GM21576 (cell line): ENCODE data around the gene CAPN3.
"Not testable (repeated sequence)": the region's sequence is repeated elsewhere in the genome, so short reads cannot be mapped to it uniquely, and the experiment has no call there.

Source experiments
- ATAC-seq: cut with Tn5 transposase; IDR thresholded peaks from one replicate; pipeline ENCODE4 v1.9.1; 2021; ENCODE audit warnings: mild to moderate bottlenecking, moderate library complexity; ENCODE audit not compliant: unreplicated experiment

The CAPN3 gene

DNA sequence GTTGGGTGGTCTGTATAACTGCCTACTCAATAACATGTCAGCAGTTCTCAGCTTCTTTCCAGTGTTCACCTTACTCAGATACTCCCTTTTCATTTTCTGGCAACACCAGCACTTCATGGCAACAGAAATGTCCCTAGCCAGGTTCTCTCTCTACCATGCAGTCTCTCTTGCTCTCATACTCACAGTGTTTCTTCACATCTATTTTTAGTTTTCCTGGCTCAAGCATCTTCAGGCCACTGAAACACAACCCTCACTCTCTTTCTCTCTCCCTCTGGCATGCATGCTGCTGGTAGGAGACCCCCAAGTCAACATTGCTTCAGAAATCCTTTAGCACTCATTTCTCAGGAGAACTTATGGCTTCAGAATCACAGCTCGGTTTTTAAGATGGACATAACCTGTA lies at the start of gene CAPN3:
Gene CAPN3, plus strand, starts transcription at position 253 of the 400 bp plus-strand sequence. CDS start 305 bp downstream, outside the sequence.
- ATAC-seq = no peak

DNA sequence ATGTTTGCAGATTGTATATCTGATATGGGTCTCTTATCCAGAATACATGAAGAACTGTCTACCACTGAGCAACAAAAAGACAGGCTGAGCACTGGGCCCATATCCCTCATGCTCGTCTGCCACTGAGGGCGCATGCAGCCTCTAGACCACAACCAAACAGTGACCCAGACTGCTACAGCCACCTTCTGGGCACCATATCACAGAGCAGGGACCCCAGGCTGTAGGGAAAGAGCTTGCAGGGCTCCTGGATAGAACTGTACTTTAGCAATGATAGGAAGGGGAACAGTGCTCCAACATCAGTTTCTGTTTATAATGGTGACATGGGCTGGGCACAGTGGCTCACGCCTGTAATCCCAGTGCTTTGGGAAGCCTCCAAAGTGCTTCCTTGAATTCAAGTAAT lies 45.8 kb upstream of the CAPN3 start:
- ATAC-seq = no peak

DNA sequence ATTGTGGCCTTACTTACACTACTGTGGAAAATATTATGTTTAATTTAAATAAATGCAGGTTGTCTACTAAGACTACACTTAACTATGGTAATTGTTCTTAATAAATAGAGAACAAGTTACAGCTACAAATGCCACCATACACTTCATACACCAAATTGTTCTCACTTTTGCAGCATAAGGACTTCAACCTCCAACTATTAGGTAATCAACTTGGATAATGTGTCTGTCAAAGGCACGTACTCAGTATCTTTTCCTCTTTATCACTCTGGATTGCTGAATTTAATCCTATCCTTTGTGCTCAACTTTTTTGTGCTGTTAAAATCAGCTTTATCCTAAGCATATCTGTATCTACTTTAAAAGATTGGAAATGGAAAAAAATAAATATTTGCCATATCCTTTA lies 44.5 kb upstream of the CAPN3 start:
- ATAC-seq = no peak

DNA sequence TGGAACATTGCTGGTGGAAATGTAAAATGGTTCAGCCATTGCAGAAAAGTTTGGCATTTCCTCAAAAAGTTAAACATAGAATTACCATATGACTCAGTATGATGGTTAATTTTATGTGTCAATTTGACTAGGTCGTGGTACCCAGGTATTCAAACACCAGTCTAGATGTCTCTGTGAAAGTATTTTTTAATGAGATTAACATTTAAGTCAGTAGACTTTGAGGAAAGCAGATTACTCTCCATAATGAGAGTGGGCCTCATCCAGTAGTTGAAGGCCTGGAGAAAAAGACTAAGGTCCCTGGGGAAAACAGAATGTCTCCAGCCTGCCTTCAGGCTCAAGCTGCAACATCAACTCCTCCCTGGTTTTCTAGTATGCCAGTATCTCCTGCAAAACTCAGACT lies 43.8 kb upstream of the CAPN3 start:
- no peak for ATAC-seq

DNA sequence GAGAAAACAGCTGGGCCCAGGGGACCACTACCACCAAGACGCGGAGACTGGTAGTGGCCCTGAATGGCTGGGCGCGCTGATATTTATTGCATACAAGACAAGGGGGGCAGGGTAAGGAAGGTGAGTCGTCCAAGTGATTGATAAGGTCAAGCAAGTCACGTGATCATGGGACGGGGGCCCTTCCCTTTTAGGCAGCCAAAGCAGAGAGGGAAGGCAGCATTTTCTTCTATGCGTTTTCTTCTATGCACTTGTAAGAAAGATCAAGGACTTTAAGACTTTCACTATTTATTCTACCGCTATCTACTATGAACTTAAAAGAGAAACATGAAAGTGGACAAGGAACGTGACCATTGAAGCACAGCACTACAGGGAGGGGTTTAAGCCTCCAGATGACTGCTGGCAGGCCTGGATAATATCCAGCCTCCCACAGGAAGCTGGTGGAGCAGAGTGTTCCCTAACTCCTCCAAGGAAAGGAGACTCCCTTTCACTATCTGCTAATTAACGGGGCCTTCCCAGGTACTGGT lies 43.0 kb upstream of the CAPN3 start:
- ATAC-seq = not testable (repeated sequence)

DNA sequence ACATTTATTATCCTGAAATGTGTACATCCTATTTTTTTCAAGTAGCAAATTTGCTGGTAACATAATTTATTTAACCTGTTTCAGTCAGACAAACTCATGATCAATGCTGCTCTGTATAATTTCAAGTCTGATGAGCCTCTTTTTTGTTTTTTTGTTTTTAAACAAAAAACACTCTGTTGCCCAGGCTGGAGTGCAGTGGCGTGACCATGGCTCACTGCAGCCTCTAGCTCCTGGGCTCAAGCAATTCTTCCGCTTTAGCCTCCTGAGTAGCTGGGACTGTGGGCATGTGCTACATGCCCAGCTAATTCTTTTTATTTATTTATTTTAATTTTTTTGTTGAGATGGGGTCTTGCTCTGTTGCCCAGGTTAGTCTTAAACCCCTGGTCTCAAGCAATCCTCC lies 40.1 kb upstream of the CAPN3 start:
- ATAC-seq = no peak

DNA sequence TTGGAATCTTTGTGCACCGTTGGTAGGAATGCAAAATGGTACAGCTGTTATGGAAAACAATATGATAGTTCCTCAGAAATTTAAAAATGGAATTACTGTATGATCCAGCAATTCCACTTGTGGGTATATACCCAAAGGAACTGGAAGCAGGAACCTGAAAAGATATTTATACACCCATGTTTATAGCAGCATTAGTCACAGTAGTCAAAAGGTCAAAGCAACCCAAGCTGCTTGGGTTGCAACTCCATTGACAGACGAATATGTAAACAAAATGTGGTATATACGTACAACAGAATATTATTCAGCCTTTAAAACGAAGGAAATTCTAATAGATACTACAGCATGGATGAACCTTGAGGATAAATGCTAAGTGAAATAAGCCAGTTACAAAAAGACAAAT lies 35.0 kb upstream of the CAPN3 start:
- no peak for ATAC-seq

DNA sequence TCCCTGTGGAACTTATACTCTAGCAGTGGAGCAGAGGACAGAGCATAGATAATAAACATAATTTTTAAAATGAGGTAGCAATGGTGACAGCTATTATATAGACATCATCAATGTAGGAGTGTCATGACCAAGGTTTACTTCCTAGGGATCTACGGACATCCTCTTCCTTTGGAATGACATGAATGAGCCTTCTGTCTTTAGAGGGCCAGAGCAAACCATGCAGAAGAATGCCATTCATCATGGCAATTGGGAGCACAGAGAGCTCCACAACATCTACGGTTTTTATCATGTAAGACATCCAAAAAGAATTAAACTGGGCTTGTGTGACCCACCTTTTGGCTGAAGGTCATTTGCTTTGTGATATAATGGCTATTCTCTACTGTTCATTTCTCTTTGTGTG lies 30.1 kb upstream of the CAPN3 start:
- no peak for ATAC-seq

DNA sequence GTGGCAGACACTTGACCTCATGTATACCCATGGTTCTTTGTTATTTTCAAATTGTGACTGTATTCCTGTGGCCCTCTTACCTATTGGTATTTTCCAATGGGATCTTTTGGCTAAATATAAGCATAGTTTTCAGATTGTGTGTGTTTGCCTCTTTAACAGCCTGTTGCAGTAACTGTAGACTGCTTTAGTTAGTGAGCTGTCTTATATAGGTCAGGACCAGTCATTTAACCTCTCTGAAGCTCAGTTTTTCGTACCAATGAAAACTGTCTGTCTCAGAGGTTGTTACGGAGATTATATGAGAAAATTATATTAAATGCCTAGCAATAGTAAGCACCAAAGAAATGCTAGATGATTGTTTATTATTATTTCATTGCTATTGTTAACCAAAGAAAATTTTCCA lies 29.3 kb upstream of the CAPN3 start:
- no peak for ATAC-seq

DNA sequence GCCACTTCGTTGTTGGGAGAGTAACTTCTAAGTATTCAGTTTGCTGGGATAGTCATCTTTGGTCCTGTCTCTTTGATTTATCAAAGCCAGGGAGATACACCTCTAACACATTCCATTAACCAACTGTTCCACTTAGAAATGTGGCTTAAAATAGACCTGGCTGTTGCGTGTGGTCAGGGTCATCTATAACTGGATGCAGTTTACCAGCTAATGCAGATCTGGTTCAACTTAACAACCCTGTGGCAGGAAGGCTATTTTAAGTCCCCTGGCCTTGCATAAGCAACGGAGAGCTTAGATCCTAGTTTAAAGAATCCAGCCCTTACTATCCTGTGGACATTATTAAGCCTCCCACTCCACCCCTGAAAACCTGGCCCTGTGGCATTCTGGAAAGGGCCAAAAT lies 28.1 kb upstream of the CAPN3 start:
- ATAC-seq = no peak

DNA sequence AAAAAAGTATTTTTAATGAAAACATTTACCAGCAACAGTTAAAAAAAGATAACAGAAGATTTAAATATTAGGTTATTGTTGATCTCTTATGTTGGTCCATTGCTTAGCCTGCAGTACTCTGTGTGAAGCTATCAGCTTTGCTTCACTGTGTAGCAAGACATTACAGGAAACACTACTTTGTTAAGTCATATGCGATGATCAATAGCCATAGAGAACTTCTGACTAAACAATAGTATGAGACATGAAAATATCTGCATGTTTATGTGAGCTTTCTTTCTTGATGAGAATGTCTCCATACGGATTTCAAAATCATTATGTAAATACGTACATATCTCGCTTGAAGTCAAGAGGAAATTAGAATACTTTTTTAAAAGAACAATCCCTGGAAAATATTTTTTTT lies 27.0 kb upstream of the CAPN3 start:
- no peak for ATAC-seq

DNA sequence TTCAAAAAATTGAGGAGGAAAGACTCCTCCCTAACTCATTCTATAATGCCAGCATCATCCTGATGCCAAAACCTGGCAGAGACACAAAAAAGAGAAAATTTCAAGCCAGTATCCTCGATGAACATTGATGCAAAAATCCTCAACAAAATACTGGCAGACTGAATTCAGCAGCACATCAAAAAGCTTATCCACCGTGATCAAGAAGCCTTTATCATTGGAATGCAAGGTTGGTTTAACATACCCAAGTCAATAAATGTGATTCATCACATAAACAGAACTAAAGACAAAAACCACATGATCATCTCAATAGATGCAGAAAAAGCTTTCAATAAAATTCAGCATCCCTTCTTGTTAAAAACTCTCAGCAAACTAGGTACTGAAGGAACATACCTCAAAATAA lies 24.2 kb upstream of the CAPN3 start:
- ATAC-seq = no peak

DNA sequence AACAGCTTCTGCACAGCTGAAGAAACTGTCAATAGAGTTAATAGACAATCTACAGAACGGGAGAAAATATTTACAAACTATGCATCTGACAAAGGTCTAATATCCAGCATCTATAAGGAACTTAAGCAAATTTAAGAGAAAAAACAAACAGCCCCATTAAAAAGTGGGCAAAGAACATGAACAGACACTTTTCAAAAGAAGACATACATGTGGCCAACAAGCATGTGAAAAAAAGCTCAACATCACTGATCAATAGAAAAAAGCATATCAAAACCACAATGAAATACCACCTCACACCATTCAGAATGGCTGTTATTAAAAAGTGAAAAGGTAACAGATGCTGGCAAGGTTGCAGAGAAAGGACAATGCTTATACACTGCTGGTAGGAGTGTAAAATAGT lies 22.7 kb upstream of the CAPN3 start:
- ATAC-seq = not testable (repeated sequence)

DNA sequence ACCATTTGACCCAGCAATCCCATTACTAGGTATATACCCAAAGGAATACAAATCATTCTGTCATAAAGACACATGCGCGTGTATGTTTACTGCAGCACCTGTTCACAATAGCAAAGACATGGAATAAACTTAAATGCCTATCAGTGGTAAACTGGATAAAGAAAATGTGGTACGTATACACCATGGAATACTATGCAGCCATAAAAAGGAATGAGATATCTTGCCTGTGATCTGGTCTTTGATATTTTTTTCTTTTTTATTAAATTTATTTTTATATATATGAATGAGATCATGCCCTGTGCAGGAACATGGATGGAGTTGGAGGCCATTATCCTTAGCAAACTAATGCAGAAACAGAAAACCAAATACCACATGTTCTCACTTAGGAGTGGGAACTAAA lies 22.2 kb upstream of the CAPN3 start:
- not testable (repeated sequence) for ATAC-seq

DNA sequence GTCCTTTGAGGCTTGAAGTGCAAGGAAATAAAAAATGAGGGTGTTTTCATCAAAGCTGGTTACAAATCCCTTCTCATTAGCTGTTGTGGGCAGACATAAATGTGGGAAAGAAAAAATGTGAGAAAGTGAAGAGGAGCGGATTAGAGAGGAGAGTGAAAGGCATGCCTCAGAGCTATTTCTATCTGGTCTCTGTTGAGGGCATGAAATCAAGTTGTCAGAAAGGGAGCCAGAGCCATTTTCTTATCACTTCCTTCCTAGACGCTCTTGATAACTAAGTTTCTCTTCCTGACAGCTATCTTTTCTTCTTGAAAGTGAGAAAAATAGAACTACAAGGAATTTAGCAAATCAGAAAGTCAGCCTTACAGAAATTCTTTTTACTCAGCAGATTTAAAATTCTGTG lies 20.8 kb upstream of the CAPN3 start:
- ATAC-seq = no peak

DNA sequence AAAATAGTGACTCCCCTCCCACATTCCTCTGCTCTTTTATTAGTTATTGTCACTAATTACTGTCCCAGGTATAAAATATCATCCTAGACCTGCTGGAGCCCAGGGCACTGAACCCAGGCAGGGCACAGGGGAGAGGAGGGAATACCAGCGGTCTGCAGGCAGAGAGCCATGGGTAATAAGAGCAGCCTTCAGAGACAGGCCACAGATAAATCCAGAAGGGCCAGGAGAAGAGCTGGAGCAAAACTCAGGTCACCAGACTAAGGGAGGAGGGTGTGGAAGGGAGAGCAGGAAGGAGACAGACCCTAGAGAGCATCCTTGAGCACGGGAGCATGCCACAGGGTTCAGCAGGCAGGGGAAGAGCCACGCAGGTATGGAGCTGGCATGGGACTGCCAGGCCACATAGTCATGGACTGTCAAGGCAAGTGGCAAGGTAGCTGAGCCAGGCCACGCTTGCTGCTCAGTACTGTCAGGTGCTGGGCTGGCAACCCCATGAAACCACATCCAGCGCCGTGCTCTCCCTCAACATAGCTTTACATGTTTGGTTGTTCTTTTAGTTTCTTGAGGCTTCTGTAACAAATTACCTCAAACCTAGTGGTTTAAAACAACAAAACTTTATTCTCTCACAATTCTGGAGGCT lies 15.6 kb upstream of the CAPN3 start:
- ATAC-seq = no peak

DNA sequence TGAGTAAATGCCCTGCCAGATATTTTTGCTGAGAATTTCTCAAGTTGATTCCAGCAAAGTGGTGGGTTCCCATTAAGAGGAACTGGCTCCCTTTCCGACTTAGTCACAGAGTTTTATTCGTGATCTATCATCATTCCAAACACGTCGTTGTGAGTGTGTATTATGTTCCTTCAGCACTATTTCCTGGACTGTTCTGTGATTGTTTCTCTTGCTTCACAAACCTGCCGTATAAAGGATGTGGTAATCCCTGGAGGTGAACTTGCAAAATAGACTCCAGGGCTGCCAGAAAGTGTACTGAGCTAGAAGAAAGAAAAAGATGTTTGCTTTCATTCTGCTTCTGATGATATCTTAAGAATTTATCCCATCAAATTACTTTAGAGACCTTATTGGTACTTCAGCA lies 14.5 kb upstream of the CAPN3 start:
- no peak for ATAC-seq

DNA sequence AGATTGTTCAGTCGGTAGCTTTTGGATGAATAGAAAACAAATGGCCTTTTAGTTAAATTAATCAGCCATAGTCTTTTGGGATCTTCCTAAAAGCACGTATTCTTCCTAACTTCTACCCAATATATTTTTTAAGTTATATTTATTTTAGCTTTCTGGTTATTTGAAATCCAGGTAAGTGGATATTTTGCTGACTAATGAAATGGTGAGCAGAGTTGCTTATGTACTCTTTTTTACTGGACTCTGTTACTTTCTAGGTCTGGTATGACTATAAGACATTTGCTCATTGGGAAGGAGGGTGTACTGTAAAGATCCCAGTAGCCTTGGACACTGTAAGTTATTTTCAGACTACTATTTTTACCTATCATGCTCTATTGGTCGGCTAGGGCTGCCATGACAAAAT lies 13.8 kb upstream of the CAPN3 start:
- no peak for ATAC-seq

DNA sequence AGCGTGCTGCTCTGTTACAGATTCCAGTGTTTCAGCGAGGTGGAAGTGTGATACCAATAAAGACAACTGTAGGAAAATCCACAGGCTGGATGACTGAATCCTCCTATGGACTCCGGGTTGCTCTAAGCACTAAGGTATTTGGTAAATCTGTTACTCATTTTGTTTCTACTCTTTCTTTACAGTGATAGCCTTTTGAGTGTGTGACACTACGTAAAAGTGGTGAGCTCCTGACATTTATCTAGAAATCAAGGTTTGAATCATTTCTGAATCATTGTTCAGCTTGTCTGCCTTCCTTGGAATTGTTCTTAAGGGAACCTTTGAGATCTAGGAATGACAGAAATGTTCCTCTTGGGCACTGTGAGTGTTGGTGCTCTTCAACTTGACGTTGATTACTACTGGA lies 11.2 kb upstream of the CAPN3 start:
- no peak for ATAC-seq

DNA sequence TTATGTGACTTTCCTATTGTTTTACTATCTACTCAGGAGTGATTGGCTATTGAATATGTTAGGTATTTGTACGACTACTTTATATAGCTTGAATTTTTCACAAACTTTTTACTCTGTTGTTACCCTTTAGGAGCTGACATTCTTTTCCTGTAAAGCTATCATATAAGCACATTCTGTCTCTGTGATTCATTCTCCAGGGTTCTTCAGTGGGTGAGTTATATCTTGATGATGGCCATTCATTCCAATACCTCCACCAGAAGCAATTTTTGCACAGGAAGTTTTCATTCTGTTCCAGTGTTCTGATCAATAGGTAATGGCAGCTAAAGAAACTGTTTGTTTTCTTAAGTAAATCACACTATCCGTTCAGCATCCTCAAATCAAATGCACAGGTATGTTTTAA lies 10.1 kb upstream of the CAPN3 start:
- ATAC-seq = no peak

DNA sequence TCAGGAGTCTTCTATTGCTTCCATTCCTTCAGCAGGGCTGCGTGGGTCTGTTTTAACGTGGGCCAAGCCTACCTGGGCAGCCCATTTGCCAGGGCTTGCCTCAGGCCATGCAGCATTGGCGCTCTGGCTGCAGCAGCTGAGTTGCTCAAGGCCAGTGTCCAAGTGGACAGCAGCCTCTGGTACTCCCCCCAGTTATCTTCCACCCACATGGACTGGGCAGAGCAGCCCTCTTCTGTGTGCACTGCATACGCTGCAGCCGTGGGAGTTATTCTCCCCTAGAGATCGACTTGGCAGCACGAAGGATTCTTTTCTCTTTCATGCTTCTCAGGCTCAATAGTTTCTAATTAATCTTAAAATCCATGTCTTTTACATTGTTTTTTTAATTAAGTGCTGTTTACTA lies 6.9 kb upstream of the CAPN3 start:
- ATAC-seq = no peak

DNA sequence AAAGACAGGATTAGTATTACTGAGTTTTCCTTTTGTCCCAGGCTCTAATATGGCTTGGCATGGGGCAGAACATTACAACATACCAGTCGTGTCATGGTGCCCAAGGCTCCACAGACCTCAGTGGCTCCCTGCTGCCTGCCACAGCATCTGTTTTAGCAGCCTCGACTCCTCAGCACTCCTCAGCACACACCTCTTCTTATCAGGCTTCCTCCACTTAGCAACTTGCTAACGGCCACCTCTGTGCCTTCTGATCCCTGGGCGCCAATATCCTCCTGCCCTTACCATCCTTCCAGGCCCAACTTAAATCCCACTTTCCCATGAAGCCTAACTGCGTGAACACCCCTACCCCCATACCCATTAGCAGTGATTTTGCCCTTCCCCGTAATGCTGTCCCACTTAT lies 6.2 kb upstream of the CAPN3 start:
- ATAC-seq = no peak

DNA sequence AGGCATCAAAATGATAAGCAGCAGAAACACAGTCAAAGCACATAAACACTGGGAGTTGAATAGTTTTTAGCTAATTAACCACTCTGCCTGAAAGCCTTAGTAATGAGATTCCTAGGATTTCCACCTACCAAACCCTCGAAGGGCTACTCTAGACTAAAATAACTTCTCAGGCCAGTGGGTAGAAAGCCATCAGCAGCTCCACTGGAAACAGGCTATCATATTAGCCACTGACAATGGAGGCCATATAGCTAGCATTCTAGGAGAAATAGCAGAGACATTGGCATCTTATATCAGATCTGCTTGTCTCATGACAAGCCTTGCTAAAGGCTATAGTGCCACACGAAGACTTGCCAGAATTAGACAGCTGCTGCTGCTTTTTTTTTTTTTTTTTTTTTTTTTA lies 4.5 kb upstream of the CAPN3 start:
- ATAC-seq = no peak
